Femur (tissue), 1 donor: ENCODE data around the gene DZIP1.
"Not testable (repeated sequence)": the region's sequence is repeated elsewhere in the genome, so short reads cannot be mapped to it uniquely, and the experiment has no call there.

Experiments
- DNase-seq: peaks from one replicate; pipeline ENCODE4 v3.0.0-alpha.2; 2017

Gene DZIP1

DNA sequence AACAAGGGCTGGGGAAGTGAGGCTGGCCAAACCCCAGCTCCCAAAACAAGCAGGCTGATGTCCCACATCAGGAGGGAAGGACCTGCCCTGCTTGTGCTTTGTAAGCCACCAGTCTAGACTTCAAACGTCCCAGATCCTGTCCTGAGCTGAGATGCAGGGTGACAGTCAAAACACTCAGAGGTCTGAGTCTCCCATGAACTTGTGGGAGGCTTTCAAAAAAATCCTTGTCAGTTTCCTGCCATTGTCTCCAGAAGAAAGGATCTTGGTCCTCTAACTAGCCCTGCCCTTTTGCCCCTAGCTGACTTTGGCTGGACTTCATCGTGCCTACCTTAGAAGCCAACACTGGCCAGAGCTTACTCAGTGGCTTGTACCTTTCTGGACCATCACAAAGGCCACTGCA lies 43.3 kb downstream of the DZIP1 start:
- DNase-seq: no peak

DNA sequence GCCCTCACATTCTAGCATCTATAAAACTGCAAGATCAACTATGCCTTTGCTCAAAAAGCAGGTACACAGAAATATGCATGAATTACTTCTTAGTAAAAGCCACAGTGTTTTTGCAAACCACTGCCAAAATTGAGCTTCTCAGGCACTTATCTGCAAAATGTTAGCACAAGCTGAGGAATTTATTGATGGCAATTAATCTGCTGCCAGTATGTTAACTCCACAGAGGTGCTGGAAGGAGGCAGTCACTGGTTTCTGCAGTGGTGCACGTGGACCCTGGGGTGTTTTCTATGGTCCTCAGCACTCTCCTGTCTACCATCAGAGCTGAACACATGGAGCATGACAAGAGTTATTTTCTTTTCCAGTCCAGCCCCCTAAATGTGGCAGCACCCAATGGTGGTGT lies 47.8 kb downstream of the DZIP1 start:
- DNase-seq: no peak

DNA sequence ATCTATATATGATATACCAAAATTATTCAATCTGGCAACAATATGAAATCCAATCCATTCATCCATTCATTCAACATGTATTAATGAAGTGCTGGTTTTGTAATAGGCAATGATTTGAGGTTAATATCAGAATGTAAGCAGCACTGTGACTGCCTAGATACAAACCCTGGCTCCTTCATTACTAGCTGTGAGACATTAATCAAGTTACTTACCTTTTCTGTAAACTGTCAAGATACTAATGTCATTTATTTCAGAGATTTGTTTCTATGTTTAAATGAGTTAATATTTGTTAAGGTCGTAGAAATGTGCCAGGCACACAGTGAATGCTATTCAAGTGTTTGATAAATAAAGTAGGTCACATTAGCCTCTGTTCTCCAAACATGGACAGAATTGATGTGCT lies 51.0 kb downstream of the DZIP1 start:
- DNase-seq: no peak

DNA sequence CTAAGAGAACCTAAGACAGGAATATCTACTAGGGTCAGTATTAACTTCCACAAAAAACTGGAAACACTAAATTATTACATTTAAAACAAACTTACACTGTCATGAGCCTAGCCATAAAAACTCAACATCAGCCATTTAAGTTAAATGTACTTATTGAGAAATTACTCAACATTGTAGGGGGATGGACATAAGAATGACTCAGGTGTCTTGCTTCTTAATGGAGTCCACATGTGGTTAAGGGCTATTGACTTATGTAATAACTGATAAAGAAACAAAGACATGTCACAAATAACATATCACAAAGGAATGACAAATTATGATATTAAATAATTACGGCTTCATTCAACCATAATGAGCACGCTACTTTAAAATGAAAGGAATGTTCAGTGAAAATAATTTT lies 55.8 kb downstream of the DZIP1 start:
- DNase-seq: no peak

DNA sequence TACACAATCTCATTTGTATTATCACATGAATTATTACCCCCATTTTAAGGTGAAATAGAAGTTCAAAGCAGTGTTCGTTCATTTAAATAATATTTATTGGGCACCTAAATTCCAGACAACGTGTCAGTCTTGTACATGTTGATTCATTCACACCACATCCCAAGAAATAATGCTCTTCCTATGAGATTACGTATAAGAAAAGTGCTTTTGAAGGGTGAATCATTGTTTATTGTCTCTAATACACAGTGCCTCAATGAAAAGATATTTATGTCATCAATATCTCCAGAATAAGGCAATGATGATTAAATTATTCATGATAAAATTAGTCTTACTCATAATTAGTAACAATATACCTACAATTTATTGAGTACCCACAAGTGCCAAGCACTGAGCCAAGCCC lies 56.4 kb downstream of the DZIP1 start:
- no peak for DNase-seq

DNA sequence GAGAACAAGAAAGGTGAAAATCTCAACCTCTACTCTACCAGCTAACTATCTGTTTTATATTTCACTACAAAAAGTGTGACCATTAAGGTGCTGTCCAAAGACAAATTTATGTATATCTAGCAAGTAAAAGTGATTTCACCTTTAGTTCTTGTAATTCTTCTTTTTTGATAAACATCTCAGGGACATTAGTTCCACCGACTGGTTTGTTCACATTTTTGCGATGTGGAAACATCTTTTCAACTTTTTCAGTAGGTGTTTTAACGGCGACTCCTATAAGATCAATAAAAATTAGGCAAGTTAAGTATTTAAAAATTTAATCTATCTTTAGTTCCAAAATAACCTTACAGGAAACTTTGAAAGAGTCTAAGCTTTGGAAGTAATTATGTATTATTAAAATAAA lies 58.6 kb downstream of the DZIP1 start:
- DNase-seq: no peak

DNA sequence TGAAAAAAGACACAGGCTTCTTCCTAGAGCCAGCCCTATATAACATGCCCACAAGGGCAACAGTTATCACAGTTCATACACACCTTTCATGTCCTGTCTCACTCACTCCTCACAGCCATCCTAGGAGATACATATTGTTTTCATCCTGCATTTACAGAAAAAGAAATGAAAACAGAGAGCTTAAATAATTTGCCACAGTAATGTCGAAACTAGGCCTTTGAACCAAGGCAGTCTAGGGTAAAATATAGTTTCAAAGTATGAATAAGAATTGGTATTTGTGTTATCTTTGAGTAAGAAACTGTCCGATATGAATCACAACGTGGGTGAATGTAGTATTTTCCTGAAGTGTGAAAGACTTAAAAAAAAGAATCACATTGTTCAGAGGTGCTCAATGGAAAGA lies 65.2 kb downstream of the DZIP1 start:
- DNase-seq: no peak

DNA sequence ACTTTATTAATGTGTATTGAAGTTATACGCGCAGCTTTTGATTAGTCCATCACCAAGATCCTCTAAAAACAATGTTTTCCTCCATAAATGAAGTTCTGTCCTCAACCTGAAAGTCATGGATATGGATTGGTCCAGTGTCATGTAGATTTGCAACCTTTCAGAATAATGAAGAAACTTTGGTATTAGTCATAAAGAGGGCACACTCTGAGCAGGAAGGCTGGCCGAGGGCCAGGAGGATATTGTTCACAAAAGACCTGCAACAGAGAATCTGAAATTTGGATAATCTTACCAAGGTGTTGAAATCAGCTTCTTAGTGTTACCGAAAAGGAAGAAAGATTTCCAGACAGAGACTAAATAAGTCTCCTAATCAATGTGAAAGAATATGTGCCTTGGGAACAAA lies 71.3 kb downstream of the DZIP1 start:
- DNase-seq: no peak

DNA sequence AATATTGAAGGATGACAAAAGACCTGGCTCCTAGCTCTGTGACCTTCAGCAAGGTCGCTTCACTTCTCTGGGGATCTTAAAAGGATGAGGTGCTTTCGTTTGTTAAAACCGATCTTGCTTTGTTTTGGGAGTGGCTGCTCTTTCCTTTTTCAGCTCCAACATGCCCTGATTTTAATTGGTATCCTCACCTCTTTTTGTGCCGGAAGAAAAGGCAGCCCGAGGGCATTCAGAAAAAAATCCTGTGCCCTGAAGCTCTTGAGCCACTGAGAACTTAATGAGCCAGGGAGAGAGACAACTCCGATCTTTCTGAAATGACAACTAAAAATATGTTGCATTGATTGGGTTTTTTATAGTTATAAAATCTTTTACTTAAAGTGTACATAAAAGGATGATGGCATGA lies 72.6 kb downstream of the DZIP1 start:
- DNase-seq: no peak

DNA sequence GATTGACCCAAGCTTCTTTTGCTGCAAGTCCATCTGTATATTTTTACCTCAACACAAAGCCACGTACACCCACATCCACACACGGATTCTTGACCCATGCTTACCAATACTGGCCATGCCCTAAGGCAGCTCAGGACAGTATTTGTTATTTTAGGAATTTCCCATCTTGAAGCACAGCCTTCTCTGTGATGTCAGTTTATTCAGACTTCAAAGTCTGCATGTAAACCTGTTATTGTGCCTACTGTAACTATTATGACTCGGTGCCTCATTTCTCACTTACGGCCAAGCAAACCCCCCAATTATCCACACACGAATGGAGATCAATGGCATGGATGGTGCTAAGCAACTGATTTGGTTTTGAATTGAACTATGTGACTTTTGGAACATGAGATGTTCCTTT lies 74.5 kb downstream of the DZIP1 start:
- no peak for DNase-seq

DNA sequence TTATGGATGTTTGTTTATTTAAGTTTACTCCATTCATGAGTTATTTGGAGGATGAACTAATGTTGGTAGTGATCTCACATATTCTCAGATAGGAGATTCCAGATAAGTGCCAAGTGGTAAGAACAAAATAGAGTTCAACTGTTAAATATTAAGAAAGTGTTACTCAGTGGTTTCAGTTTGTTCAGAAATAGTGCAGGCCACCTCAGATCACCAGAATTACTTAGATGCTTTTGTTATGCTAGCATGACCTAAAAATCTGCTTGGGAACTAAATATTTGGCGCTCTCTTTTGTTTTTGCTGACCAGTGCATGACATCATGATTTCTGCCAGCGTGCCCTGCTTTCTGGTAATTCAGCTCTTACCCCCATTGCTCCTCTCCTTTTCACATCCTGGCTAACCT lies 76.4 kb downstream of the DZIP1 start:
- DNase-seq: no peak

DNA sequence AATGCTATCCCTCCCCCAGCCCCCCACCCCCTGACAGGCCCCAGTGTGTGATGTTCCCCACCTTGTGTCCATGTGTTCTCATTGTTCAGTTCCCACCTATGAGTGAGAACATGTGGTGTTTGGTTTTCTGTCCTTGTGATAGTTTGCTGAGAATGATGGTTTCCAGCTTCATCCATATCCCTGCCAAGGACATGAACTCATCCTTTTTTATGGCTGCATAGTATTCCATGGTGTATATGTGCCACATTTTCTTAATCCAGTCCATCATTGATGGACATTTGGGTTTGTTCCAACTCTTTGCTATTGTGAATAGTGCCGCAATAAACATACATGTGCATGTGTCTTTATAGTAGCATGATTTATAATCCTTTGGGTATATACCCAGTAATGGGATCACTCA lies 78.7 kb downstream of the DZIP1 start:
- DNase-seq: not testable (repeated sequence)

DNA sequence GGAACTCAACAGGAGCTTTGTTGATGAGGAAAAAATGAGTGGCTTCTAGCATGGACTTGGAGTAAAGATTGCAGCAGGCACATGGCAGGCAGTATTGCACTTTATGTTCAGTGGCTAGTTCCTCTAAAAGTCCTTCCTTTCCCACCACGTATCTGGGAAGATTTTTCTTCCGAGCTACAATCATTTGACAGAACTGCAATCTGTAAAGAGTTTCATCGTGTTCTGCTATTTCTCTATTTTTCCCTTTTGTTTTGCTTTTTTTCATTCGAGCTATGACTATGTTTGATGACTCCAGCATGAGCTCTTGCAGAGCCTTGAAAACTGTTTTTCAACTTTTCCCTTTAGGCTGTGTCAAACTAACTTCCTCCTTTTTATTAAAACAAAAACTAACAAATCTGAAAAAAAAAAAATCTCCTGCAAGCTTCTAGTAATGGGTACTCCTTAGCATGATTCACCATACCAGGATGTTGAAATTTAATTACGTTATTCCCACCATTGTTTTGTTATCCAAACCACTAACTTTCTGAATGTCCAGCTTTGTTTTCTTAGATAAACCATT lies 79.7 kb downstream of the DZIP1 start:
- no peak for DNase-seq

DNA sequence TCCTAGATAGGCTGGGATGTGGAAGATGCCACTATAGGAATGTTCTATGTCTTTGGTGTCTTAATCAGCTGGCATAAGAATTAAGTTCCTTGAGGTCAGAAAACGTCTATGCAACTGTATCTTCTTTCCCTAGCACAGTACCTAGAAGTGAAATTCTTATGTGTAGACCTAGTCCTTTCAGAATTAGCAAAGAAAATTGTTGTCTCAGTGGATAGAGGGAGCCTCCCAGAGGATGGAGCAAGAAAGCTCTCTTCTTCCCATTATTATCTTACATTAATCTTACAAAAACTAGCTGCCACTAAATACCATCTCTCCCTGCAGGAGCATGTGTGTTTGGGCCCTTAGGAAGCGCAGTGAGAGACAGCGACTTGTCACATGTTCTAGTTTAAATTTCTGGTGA lies 80.4 kb downstream of the DZIP1 start:
- DNase-seq: no peak

DNA sequence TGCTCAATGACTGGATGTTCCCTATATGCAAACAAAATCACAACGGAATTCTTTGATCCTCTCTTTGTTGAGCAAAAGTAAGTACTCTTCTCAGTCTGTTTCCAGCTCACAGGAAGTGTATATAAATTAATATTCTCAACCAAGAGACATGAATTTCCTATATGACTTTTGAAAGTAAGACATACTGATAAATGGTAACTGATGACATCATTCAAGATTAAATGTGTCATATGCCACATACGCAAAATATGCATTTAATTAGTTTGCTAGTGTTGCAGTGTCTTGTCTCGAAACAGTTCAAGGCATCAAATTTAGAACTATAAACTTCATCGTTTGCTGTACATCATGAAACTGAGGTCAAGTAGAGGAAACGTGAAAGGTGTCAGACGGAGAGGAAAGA lies 84.1 kb downstream of the DZIP1 start:
- DNase-seq: no peak

DNA sequence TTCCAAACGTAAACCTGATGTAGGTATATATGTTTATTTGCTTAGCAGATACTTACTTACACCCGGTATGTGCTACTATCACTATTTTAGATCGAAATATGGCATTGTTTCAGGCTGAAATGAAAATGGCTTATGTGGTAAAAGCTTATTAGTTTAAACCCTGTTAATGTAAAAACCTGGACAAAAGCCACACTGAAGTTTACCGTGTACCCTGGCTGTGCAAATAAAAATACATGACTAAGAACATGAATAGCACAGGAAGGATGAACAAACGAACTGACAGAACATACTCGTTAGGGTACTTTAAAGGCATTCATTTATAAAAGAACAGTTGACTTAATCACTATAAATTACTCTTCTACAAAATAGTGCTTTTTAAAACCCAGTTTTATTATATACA lies 85.4 kb downstream of the DZIP1 start:
- DNase-seq: no peak

DNA sequence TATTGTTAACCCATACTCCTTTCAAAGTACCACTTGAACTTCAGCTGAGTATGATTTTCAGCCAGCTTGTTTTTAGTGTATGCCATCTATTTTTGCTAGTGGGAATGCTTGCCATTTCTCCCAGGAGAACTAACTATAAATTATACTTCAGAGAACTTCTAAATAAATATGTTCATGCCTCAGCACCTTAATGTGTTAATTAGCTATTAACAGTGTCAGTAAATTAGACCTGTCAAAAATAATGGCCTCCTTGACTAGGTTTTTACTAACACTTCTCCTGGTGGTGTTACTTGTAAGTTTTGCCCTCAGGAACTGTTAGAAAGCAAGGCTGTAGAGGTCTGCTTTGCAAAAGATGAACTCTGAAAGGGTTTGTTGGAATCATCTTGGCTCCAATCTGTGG lies 87.5 kb downstream of the DZIP1 start:
- no peak for DNase-seq

DNA sequence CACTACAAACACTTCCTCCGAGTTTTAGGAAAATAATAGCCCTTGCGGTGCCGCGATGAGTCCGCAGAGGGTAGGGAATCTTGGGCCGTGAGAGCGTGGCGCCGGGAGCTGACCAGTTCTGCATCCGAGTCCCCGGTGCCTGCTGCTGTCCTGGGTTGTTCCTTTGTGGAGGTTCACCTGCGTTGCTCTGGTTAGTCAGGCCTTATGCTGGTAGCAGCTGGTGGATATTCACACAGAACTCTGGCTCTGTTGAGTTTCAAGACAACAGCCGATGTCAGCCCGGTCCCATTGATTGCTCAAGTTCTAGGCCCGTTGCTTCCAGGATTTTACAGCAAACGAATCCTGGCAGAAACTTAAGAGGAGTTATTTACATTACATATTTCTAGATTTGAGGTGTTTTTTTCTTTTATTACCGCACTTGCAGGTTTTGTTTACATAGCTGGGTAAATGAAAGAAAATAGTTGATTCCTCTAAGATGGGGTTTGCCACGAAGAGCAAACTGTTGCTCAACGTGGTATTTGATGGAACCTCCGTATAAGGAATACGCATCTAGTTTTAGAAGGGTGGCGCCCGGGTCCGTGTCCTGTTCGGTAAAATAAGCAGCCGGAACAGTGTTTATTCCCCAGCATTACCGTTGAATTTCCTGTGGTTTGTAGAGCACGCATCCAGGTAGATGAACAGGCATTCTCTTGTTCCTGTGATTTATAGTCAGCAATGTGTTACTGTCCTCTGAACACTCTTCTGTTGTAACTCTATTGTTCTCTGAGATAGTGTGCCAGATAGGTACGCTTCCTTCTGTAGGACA lies 90.7 kb downstream of the DZIP1 start:
- no peak for DNase-seq

DNA sequence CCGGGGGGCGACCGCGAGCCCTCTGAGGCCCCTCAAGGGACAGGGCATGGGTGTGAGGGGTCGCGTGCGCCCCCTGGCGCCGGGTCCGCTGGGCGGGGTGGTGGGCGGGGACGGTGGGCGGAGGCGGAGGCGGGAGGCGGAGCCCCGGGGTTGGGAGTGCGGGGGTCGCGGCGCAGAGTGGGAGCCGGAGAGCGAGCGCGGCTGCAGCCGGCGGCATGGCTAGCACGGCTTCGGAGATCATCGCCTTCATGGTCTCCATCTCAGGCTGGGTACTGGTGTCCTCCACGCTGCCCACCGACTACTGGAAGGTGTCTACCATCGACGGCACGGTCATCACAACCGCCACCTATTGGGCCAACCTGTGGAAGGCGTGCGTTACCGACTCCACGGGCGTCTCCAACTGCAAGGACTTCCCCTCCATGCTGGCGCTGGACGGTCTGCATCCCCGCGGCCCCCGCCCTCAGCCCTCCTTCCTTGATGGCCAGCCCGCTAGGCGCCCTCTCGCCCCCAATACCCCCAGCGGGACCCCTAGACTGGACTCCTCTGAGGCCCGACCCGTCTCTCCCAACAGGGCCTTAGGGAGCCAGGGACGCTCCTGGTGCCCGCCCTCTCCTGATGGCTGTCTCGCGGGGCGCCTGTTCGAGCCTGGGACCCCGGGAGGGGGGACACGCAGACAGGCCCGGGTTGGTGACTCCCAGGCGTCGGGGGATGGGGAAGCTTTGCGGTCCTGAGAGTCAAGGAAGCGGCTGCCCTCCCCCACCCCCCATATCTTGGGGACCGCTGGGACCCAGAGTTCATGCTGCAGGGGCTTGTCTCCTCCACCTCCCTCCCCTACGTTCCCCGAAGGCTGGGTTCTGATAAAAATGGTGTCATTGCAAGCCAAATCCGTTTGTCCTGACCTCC lies 91.7 kb downstream of the DZIP1 start, which contains the start of gene CLDN10:
Gene CLDN10 (plus strand): TSS at position 182 of the 903 bp plus-strand sequence. CDS start 34 bp downstream, at position 216.
- peak; percentile 31 for DNase-seq

DNA sequence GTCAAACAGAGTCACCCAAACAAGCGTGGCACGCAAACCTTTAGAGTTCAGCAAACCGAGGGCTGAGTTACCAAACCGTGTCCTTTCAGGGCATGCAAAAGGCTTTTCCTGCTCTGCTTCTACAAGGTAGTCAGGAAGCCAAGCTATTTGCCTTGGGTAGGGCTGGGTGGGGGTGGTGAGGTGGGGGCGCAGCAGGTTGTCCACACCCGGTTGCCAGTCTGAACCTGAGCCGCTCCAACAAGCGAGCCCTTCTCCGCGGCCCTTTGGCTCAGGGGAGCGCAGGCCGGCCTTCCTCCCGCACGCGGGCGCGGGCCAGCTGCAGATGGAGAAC lies 92.3 kb downstream of the DZIP1 start:
- no peak for DNase-seq

DNA sequence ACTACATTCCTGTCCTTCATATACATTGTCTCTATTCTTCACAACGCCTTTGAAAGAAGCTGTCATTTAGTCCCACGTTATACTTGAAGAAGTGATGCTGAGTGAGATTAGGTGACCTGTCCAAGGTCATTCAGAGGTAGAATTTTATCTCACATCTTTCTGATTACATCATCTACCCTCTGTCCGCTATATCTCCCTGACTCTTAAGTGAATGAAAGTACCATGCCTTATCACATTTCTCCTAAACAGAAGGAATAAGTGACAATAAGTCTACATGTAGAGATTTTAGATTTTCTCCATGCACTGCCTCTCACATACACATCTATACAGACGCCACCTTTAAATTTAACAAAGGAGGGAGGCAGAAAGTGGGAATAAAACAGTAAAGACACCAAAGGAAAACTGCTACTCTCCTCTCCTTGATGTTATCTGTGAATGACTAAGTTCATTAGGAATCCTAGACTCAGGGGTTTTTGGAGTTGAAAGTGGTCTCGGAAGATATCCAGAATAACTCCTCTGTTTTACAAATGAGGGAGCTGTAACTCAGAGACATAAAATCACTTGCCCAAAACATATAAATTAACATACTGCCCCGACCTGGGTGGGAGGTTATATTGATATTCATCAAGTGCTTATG lies 96.9 kb downstream of the DZIP1 start:
- no peak for DNase-seq

DNA sequence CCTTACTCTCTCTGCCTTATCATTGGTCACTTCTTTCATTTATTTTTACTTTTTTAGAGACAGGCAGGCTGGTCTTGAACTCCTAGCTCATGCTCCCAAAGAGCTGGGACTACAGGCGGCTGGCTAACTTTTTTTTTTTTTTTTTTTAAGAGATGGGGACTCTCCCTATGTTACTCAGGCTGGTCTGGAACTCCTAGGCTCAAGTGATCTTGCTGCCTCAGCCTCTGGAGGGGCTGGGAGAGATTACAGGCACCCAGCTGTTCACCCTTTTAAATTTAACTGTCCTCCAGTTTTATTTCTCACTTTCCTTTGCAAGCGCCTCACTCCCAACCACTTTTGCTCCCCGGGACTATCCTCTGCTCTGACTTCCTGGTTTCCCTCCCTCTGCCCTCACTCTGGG lies 97.6 kb downstream of the DZIP1 start:
- no peak for DNase-seq

DNA sequence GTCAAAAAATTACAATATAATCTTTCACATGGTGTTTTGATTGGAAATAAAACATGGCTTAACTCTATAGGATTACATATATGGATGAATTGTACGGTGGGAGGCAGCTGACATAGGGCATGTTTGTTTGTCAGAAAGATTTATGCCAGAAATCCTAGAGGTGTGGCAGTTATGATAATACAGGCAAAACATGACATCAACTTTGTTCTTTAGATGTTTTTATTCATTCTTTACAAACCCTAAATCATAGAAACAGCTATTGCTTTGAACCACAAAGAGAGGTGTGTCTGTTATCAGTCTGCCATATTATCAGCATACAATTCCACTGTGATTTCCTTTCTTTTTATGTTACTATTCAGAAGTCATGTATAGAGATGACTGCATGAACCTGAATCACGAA lies 100.2 kb downstream of the DZIP1 start:
- no peak for DNase-seq
